ENCODE data around the gene SHISAL2B.
"Not testable (repeated sequence)": the region's sequence is repeated elsewhere in the genome, so short reads cannot be mapped to it uniquely, and the experiment has no call there.

Gene SHISAL2B

DNA sequence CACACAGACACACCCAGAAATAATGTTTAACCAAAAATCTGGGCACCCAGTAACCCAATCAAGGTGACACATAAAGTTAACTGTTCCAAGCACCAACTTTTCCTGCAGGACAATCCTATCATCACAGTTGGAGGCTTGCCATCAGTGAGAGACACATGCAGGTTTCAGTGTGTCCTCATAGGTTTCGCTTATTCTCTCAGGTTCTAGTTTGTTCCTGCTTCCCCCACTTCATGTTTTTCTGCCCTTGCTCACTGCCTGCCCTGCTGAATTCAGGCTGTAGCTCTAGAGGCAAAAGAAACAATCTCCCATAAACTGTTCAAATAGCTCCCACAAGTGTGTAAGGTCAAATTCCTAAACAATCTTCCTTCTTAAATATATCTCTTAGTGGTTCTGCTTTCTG, 20.0 kb upstream of the SHISAL2B start:
- Histone ChIP-seq H3K9ac (ENCODE audit: low read depth, low read length) (no peak overlapping the region), H3K36me3 (ENCODE audit: insufficient read depth, low read length) (no peaks in the 10 kb centered on the region), H3K4me1 (ENCODE audit: control insufficient read depth, insufficient read depth, low read length) (no peaks in the 10 kb centered on the region), H3K4me3 (ENCODE audit: low read length) (no peak overlapping the region), H3K27me3 (ENCODE audit: control insufficient read depth, insufficient read depth, low read length) (peaks cover 9% of the 10 kb centered on the region), H3K9me3 (replicated peaks; ENCODE audit: low read length) (no peaks in the 10 kb centered on the region), H3K4me2 (ENCODE audit: low read length) (no peak overlapping the region)

DNA sequence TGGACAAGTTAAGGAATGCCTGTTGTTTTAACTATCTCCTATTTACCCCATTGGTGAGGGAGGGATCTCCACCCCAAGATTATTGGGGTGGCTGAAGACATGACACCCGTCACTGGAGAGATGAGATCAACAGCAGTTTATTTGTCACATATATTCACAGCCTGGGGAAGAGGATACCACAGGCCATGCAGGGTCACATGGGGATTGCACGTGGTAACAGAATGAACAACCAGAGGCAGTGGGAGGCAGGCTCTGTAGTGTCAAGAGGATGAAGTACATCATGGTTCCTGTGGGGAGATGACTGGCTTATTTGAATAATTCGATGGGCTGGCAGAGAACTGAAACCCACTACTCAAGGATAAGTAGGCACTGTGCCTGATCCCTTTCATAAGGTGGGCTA, 18.6 kb upstream of the SHISAL2B start:
- Histone ChIP-seq H3K9me3 (replicated peaks; ENCODE audit: low read length) (no peaks in the 10 kb centered on the region), H3K27me3 (ENCODE audit: control insufficient read depth, insufficient read depth, low read length) (peaks cover 13% of the 10 kb centered on the region), H3K4me2 (ENCODE audit: low read length) (no peak overlapping the region), H3K36me3 (ENCODE audit: insufficient read depth, low read length) (no peaks in the 10 kb centered on the region), H3K4me1 (ENCODE audit: control insufficient read depth, insufficient read depth, low read length) (no peaks in the 10 kb centered on the region), H3K4me3 (ENCODE audit: low read length) (no peak overlapping the region), H3K9ac (ENCODE audit: low read depth, low read length) (no peak overlapping the region)

DNA sequence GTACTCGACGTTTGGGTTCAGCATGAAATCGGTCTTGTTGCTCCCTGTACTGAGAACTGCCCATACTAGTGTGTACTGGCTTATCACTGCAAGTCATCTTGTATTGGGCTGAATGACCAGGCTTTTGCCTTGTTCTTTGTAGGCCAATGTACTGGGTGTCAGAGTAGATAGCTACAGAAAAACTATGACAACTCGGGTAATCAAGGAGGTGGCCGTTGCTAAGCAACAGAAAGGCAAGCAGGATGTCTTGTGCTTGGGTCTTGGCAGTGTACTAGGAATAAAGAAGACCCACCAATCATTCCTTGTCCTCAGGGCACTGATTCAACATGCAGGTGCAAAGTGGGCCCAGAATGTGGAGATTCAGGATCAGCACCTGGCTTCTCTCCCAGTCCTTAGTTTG, 11.9 kb upstream of the SHISAL2B start:
- Histone ChIP-seq H3K9ac (ENCODE audit: low read depth, low read length) (no peak overlapping the region), H3K27me3 (ENCODE audit: control insufficient read depth, insufficient read depth, low read length) (peaks cover 34% of the 10 kb centered on the region), H3K9me3 (replicated peaks; ENCODE audit: low read length) (no peaks in the 10 kb centered on the region), H3K4me3 (ENCODE audit: low read length) (no peak overlapping the region), H3K4me2 (ENCODE audit: low read length) (no peak overlapping the region), H3K4me1 (ENCODE audit: control insufficient read depth, insufficient read depth, low read length) (no peaks in the 10 kb centered on the region), H3K36me3 (ENCODE audit: insufficient read depth, low read length) (no peaks in the 10 kb centered on the region)

DNA sequence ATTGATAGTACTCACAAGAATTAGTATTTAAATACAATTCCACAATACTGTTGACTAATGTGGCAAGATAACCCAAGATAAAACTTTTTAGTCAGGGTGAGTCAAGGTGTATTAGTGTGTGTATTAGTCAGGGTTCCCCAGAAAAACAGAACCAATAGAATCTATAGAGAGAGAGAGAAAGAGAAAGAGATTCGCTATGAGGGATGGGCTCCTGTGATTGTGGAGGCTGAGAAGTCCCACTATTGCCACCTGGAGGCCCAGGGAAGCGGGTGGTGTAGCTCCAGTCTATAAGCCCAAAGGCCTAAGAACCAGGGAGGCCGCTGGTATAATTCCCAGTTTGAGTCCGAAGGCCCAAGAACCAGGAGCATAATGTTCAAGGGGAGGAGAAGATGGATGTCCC, 10.0 kb upstream of the SHISAL2B start:
- Histone ChIP-seq H3K36me3 (ENCODE audit: insufficient read depth, low read length) (no peaks in the 10 kb centered on the region), H3K4me2 (ENCODE audit: low read length) (no peak overlapping the region), H3K4me3 (ENCODE audit: low read length) (no peak overlapping the region), H3K27me3 (ENCODE audit: control insufficient read depth, insufficient read depth, low read length) (peaks cover 40% of the 10 kb centered on the region), H3K4me1 (ENCODE audit: control insufficient read depth, insufficient read depth, low read length) (no peaks in the 10 kb centered on the region), H3K9me3 (replicated peaks; ENCODE audit: low read length) (no peaks in the 10 kb centered on the region), H3K9ac (ENCODE audit: low read depth, low read length) (no peak overlapping the region)

DNA sequence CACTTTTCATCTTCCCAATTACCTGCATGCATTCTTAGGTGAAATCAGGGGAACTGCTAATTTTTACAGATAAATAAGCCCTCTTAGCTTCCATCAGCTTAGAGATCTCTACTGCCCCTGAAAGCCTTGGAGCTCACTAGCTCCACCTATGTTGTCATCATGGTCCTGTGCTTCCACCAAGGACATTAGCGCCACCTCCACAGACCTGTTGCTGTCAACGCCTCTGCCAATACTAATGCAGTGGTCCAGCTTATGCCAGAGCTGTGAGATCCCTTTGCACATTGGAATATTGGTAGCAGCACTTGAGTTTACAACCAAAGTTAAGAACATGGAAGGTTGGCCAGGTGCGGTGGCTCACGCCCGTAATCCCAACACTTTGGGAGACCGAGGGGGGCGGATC, 7.7 kb upstream of the SHISAL2B start:
- Histone ChIP-seq H3K9me3 (replicated peaks; ENCODE audit: low read length) (no peaks in the 10 kb centered on the region), H3K27me3 (ENCODE audit: control insufficient read depth, insufficient read depth, low read length) (peaks cover 59% of the 10 kb centered on the region), H3K9ac (ENCODE audit: low read depth, low read length) (no peak overlapping the region), H3K4me1 (ENCODE audit: control insufficient read depth, insufficient read depth, low read length) (no peaks in the 10 kb centered on the region), H3K36me3 (ENCODE audit: insufficient read depth, low read length) (no peaks in the 10 kb centered on the region), H3K4me3 (ENCODE audit: low read length) (no peak overlapping the region), H3K4me2 (ENCODE audit: low read length) (no peak overlapping the region)

DNA sequence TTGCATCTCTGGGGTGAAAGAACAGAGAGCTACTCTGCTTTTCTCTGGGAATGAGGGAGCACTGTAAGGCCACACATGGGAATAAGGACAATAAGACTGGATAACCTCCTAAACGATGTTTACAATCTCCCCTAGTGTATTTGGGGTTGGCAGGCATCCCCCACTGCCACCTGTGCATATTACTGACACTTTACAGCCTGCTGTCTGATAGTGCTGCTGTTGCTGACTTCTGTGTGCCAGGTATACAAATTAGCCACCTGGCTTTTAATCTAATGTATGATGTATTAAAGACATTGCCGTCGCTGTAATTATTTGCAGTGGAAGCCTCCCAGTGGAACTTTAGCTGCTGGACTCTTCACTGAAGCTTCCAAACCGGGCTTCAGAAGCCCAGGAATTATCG, 4.4 kb upstream of the SHISAL2B start:
- H3K27me3 ChIP-seq (ENCODE audit: control insufficient read depth, insufficient read depth, low read length) = peaks cover 70% of the 10 kb centered on the region
- no peaks in the 10 kb centered on the region for H3K9me3 ChIP-seq (replicated peaks; ENCODE audit: low read length)
- H3K9ac ChIP-seq (ENCODE audit: low read depth, low read length) = no peak overlapping the region
- peaks cover 9% of the 10 kb centered on the region for H3K4me1 ChIP-seq (ENCODE audit: control insufficient read depth, insufficient read depth, low read length)
- H3K4me3 ChIP-seq (ENCODE audit: low read length) = no peak overlapping the region
- no peak overlapping the region for H3K4me2 ChIP-seq (ENCODE audit: low read length)
- no peaks in the 10 kb centered on the region for H3K36me3 ChIP-seq (ENCODE audit: insufficient read depth, low read length)

DNA sequence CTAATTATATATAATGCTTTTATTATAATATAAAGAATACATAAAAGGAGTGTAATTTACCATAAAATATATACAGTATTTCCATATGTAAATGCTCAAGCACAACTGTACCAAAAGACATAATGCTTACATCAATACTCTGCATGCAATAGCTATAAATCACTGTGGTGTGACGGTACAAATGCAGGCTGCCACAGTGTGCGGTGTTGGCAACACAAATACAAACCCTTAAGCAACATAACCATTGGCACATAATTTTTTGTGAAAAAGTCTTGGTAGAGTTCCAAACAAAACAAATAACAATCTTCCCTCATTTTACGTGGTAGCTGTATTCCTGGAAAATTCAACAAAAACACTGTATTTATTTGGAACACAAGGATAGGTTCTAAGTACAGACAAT, 1.9 kb upstream of the SHISAL2B start:
- no peaks in the 10 kb centered on the region for H3K9me3 ChIP-seq (replicated peaks; ENCODE audit: low read length)
- no peak overlapping the region for H3K9ac ChIP-seq (ENCODE audit: low read depth, low read length)
- no peak overlapping the region for H3K4me2 ChIP-seq (ENCODE audit: low read length)
- no peaks in the 10 kb centered on the region for H3K36me3 ChIP-seq (ENCODE audit: insufficient read depth, low read length)
- H3K4me3 ChIP-seq (ENCODE audit: low read length) = no peak overlapping the region
- peaks cover 9% of the 10 kb centered on the region for H3K4me1 ChIP-seq (ENCODE audit: control insufficient read depth, insufficient read depth, low read length)
- peaks cover 87% of the 10 kb centered on the region for H3K27me3 ChIP-seq (ENCODE audit: control insufficient read depth, insufficient read depth, low read length)

DNA sequence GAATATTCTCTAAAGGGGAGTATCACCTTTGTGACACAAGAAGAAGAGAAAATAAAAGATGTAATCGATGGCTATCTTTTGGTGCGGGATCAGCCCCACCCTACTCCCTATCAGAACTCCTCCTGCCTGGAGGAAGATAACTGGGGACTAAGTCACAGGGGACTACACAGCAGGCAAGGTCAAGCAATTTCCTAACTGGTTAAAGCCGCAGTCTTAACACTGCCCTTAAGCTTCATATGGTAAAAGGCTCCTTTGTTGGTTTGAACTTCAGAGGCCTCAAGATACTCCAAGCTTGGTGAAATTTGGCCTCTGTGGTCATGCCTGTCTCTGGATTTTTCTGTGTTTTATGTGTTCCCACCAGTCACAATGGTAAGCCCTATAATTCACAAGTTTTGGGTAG, 1.3 kb upstream of the SHISAL2B start:
- H3K9me3 ChIP-seq (replicated peaks; ENCODE audit: low read length) = no peaks in the 10 kb centered on the region
- H3K27me3 ChIP-seq (ENCODE audit: control insufficient read depth, insufficient read depth, low read length) = peaks cover 82% of the 10 kb centered on the region
- no peak overlapping the region for H3K4me2 ChIP-seq (ENCODE audit: low read length)
- no peak overlapping the region for H3K4me3 ChIP-seq (ENCODE audit: low read length)
- no peaks in the 10 kb centered on the region for H3K36me3 ChIP-seq (ENCODE audit: insufficient read depth, low read length)
- no peak overlapping the region for H3K9ac ChIP-seq (ENCODE audit: low read depth, low read length)
- peaks cover 9% of the 10 kb centered on the region for H3K4me1 ChIP-seq (ENCODE audit: control insufficient read depth, insufficient read depth, low read length)

DNA sequence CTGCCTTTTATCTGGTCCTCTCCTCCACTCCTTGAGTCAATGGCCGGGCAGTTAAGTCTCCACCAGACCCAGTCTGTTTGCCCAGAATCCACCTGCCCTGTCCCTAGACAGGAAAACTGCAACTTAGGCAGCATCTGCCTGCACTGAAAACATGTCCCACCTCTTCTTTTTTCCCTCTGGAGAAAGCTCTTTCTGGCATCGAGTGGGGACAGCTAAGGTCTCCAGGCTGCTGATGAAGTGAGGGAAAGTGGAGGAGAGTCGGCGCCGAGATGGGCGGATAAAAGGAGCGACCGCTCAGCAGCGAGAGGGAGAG, 243 bp upstream of the SHISAL2B start:
- no peaks in the 10 kb centered on the region for H3K9me3 ChIP-seq (replicated peaks; ENCODE audit: low read length)
- peaks cover 9% of the 10 kb centered on the region for H3K4me1 ChIP-seq (ENCODE audit: control insufficient read depth, insufficient read depth, low read length)
- no peaks in the 10 kb centered on the region for H3K36me3 ChIP-seq (ENCODE audit: insufficient read depth, low read length)
- peak overlapping the region; percentile 83 for H3K4me2 ChIP-seq (ENCODE audit: low read length)
- peaks cover 75% of the 10 kb centered on the region for H3K27me3 ChIP-seq (ENCODE audit: control insufficient read depth, insufficient read depth, low read length)
- peak overlapping the region; percentile 58 for H3K4me3 ChIP-seq (ENCODE audit: low read length)
- H3K9ac ChIP-seq (ENCODE audit: low read depth, low read length) = no peak overlapping the region

DNA sequence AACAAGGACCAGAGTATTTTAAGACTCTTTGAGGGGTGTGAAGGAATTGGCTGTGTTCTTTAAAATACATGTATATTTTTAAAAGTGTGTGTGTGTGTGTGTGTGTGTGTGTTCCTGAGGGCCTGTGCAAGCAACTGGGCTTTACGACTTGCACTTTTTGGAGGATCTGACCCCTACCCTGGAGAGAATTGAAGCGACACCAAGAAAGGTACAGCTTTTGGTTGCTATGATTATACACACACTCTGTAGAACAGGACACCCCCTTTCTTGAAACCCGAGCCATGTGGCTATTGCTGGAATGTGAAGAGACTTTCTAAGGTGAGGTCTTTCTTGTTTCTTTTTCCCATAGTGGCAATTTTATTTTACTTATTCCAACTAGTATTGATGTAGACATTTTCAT, 988 bp downstream of the SHISAL2B start:
- Histone ChIP-seq H3K27me3 (ENCODE audit: control insufficient read depth, insufficient read depth, low read length) (peaks cover 65% of the 10 kb centered on the region), H3K9ac (ENCODE audit: low read depth, low read length) (no peak overlapping the region)

DNA sequence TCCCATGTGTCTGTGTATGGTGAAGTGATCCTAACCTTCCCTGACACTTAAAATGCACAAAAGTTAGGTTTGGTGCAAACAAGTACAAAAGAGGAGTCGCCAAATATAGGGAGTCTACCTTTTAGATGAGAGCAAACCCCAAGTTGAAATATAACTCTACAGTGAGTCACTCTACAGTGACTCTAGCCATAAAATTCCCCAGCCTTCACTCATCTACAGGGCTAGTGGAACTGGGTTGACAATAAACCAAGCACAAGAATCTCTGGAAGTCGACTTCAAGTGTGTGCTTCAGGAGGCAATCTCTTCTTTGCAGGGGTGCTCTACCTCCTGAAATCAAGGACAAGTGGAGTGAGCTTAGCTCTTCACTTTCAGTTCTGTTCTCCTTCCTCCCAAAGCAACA, 3.3 kb downstream of the SHISAL2B start:
- no peaks in the 10 kb centered on the region for H3K36me3 ChIP-seq (ENCODE audit: insufficient read depth, low read length)
- no peak overlapping the region for H3K4me2 ChIP-seq (ENCODE audit: low read length)
- H3K4me1 ChIP-seq (ENCODE audit: control insufficient read depth, insufficient read depth, low read length) = peaks cover 9% of the 10 kb centered on the region
- H3K9ac ChIP-seq (ENCODE audit: low read depth, low read length) = no peak overlapping the region
- no peak overlapping the region for H3K4me3 ChIP-seq (ENCODE audit: low read length)
- H3K9me3 ChIP-seq (replicated peaks; ENCODE audit: low read length) = no peaks in the 10 kb centered on the region
- peaks cover 54% of the 10 kb centered on the region for H3K27me3 ChIP-seq (ENCODE audit: control insufficient read depth, insufficient read depth, low read length)

More for the DNA sequence above, 988 bp downstream of the SHISAL2B start:
- H3K4me1 ChIP-seq (ENCODE audit: control insufficient read depth, insufficient read depth, low read length) = peaks cover 9% of the 10 kb centered on the region
- peak overlapping the region; percentile 58 for H3K4me3 ChIP-seq (ENCODE audit: low read length)
- peak overlapping the region; percentile 83 for H3K4me2 ChIP-seq (ENCODE audit: low read length)
- no peaks in the 10 kb centered on the region for H3K36me3 ChIP-seq (ENCODE audit: insufficient read depth, low read length)
- no peaks in the 10 kb centered on the region for H3K9me3 ChIP-seq (replicated peaks; ENCODE audit: low read length)

DNA sequence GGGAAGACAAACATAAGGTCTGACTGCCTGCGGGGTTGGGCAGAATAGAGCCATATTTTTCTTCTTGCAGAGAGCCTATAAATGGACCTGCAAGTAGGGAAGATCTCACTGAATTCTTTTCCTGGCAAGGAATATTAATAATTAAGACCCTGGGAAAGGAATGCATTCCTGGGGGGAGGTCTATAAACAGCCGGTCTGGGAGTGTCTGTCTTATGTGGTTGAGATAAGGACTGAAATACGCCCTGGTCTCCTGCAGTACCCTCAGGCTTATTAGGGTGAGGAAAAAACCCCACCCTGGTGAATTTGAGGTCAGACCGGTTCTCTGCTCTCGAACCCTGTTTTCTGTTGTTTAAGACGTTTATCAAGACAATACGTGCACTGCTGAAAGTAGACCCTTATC, 6.1 kb downstream of the SHISAL2B start:
- H3K36me3 ChIP-seq (ENCODE audit: insufficient read depth, low read length) = not testable (repeated sequence)

DNA sequence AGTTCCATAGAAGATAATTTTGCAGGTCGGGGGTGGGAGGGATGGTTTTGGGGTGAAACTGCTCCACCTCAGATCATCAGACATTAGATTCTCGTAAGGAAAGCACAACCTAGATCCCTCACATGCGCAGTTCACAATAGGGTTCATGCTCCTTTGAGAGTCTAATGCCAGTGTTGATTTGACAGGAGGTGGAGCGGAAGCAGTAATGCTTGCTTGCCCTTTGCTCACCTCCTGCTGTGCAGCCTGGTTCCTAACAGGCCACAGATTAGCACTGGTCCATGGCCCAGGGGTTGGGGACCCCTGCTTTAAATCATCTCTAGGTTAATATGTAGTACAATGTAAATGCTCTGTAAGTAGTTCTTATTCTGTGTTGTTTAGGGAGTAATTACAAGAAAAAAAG, 10.5 kb downstream of the SHISAL2B start:
- no peak overlapping the region for H3K9ac ChIP-seq (ENCODE audit: low read depth, low read length)
- peaks cover 24% of the 10 kb centered on the region for H3K27me3 ChIP-seq (ENCODE audit: control insufficient read depth, insufficient read depth, low read length)
- no peak overlapping the region for H3K4me3 ChIP-seq (ENCODE audit: low read length)
- H3K4me2 ChIP-seq (ENCODE audit: low read length) = no peak overlapping the region
- H3K36me3 ChIP-seq (ENCODE audit: insufficient read depth, low read length) = no peaks in the 10 kb centered on the region
- no peaks in the 10 kb centered on the region for H3K9me3 ChIP-seq (replicated peaks; ENCODE audit: low read length)
- H3K4me1 ChIP-seq (ENCODE audit: control insufficient read depth, insufficient read depth, low read length) = no peaks in the 10 kb centered on the region

More for the DNA sequence above, 6.1 kb downstream of the SHISAL2B start:
- H3K4me3 ChIP-seq (ENCODE audit: low read length); H3K9me3 ChIP-seq (replicated peaks; ENCODE audit: low read length); H3K4me1 ChIP-seq (ENCODE audit: control insufficient read depth, insufficient read depth, low read length); H3K9ac ChIP-seq (ENCODE audit: low read depth, low read length); H3K4me2 ChIP-seq (ENCODE audit: low read length): not testable (repeated sequence)
- peaks cover 33% of the 10 kb centered on the region for H3K27me3 ChIP-seq (ENCODE audit: control insufficient read depth, insufficient read depth, low read length)
